Hematopoietic multipotent progenitor cell treated with erythropoietin and hydrocortisone succinate and interleukin-3 and kit ligand, for 4 days (in vitro differentiated cells): ENCODE data around the gene GPD1L.

Experiments
- DNase-seq: peaks from one replicate; pipeline ENCODE4 v3.0.0-alpha.2; 2015

Gene GPD1L

GRCh38 chr3:32140943-32141342, 34.5 kb downstream of the GPD1L start:
- DNase-seq, result peak; percentile 92

DNA sequence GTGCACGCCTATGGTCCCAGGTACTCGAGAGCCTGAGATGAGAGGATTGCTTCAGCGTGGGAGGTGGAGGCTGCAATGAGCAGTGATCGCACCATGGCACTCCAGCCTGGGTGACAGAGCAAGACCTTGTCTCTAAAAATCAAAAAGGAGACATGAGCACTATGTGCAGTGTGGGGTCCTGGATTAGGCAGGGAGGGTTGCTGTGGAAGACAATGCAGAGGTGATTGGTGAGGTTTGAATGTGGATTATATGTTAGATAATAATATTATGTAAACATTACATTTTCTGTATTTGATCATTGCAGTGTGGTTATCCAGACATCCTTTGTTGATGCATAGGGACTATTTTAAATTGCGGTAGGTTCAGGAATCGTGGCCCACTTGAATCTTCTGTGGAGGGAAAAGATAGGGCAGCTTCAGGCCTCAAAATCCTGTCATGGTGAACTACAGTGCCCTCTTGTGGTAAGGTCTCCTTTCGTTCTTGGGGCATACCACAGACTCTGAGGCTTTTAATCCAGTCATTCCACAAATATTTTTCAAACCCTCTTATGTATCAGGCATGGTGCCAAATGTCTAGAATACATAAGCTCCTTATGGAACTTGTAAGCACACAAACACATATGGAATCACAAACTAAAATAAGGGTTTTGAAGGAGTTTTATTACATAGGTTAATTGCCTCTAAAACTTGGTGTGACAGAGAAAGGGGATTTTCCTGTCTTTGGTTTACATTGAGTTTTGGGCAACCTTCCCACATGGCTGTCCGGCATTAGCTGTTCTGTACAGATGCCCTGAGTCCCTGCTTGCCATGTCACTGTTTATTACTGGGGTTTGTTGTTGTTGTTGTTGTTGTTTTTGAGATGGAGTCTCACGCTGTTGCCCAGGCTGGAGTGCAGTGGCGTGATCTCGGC, 37.7 kb downstream of the GPD1L start:
- peak; percentile 89 for DNase-seq

GRCh38 chr3:32146746-32147211, 40.4 kb downstream of the GPD1L start:
- DNase-seq, result peak; percentile 51

- DNase-seq, result peak; percentile 29
Observed at GRCh38 chr3:32147509-32147908, 41.1 kb downstream of the GPD1L start.

DNA sequence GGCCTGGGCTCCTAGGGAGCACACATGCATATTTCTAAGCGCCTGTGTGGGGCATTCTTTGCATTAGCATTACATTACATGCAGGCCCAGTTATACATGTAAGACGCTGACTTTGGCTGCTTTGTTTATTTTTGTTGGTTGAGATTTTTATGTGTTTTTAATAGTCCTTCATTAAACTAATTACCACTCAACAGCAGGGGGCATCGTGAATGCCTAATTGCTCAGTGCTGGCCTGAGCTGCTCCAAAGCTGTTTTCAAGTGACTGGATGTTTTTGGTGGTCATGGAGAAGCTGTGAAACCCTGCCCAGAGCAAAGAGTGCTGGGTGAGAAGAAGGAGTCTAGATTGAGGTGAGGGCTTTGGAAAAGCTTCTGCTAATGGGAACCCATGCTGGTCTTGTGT, 41.5 kb downstream of the GPD1L start:
- DNase-seq, result peak; percentile 46

- no peak for DNase-seq
Observed at GRCh38 chr3:32148351-32148750, 41.9 kb downstream of the GPD1L start.

- DNase-seq, result no peak
Observed at GRCh38 chr3:32153414-32154204, 47.2 kb downstream of the GPD1L start.

GRCh38 chr3:32154205-32154579, 47.8 kb downstream of the GPD1L start:
- DNase-seq, result no peak

DNA sequence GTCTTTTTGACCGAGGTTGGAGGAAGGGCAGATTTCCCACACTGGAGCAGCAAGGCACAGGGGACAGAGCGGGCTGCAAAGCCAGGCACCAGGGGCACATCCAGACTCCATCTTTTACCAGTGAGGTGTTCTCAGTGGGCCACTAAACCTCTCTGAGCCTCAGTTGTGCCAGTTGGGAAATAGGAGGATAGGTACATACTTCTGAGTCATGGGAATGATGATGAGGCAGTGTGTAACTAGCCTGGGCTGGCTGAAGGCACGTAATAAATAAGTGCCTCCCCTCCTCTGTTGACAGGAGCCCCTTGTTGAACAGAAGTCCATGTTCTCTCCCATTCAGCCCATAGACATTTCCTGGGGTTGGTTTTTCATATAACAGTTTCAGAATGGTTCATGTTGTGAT, 48.7 kb downstream of the GPD1L start:
- DNase-seq, result no peak

GRCh38 chr3:32157600-32158264, 51.3 kb downstream of the GPD1L start:
- no peak for DNase-seq

DNA sequence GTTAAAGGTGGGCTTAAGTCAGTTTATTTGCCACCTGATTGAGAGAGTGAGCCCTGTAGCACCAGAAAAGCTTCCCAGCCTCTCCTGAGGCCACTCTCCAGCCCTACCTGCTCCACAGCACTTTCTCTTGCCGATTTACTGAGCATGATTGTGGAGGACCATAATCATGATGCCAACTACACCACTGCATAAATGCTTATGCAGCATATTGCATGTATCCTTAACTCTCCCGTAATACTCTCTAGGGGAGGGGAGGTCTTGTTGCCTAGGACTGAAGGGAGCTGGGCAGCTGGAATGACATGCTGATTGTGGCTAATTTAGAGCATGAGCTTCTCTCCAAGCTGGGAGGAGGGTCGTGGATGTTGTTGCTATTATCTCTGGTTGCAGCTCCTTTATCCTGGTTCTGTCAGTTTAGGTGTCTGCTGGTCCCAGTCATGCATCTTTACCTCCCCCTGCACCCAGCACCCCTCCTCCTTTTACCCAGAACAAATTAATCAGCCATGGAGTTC, 54.3 kb downstream of the GPD1L start:
- DNase-seq, result no peak

GRCh38 chr3:32165442-32165841, 59.0 kb downstream of the GPD1L start:
- no peak for DNase-seq

DNA sequence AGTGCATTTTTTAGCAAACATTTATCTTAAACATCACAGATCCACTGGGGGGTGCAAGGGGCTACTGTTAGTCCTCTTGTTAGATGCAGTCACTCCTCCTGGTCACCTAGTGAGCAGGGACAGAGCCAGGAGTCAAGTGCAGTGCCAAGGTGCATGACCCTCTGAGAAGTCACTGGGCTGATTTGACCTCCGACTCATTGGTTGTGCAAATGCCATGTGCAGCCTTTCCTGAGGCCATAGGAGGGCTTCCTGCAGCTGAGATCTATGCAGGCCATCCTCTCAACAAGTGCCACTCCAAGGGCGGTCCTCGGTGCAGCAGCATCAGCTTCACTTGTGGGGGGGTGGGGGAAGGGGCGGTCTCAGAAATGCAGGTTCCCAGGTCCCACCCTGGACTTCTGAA, 60.2 kb downstream of the GPD1L start:
- DNase-seq, result no peak

DNA sequence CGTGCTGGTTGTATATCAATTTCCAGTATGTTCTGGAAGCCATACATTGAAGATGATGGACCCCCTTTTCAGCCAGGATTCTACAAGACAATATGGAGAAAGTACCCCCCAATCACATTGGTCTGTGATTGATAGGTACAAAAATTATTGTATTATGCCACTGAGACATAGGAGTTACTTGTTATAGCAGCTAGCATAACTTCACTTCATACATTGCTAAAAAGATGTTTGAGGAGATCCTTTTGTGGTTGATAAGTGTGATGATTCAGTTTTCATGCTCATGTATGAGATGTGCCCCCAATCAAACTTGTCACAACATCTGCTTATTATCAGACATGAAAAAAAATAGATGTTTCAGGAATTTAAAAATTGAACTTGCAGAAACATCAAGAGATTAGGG, 66.0 kb downstream of the GPD1L start:
- DNase-seq, result no peak

DNA sequence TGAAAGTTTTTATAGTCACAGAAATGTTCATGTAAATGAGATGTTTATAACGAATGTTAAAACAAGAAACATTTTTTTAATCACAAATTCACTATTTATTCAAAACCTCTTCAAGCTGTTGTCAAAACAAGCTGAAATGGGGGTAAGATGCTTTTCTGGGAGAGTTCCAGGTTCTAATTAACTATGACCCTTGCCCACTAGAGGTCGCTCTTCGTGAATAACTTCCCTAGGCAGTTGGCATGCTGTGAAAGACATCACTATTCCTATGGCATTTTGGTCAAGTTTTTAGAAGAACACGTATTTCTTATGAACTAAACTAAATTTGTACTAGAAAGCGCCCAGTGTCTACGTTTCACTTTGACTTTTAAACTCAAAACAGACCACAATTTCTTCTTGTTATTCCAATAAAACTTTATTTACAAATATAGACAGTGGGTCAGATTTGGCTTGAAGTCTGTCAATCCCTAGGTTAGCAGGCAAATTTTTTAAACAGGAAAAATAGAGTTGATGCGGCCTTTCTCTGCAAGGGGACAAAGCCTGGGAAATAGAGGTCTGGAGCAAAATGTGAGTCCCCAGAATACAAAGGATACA, 69.3 kb downstream of the GPD1L start:
- peak; percentile 90 for DNase-seq

DNA sequence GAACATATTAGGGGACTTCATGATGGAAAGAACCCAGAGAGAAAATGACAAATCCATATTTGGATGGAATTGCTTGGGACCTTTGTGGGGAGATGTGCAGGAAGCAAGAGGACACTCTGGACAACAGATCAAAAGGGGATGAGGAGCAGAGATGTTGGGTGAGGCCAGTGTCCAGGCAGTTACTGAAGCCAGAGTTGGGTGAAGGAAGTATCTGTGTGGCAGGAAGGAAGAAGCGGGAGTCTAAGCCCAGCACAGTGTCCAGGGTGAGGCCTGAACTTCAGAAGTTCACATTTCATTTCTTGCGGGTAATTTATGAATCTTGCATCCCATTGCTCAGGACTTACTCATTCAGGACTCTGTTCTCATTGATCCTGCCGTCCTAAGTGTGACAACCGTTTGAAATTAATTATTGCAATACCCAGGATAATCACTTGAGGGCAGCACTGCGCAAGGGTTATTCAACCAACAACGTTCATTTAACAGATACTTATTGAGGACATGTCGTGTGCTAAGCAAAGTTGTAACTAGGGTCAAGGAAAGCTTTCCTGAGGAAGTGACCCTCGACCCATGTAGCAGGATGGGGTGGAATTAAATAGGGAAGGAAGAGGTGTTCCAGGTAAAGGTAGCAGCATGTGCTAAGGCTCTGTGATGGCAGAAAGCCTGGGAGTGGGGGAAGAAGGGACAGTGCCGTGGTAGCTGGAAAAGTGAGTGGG, 70.7 kb downstream of the GPD1L start:
- DNase-seq, result peak; percentile 86

GRCh38 chr3:32177702-32178198, 71.3 kb downstream of the GPD1L start:
- DNase-seq, result peak; percentile 90

- DNase-seq, result no peak
Observed at GRCh38 chr3:32180141-32180784, 73.8 kb downstream of the GPD1L start.

- DNase-seq, result no peak
Observed at GRCh38 chr3:32181365-32181764, 74.9 kb downstream of the GPD1L start.

DNA sequence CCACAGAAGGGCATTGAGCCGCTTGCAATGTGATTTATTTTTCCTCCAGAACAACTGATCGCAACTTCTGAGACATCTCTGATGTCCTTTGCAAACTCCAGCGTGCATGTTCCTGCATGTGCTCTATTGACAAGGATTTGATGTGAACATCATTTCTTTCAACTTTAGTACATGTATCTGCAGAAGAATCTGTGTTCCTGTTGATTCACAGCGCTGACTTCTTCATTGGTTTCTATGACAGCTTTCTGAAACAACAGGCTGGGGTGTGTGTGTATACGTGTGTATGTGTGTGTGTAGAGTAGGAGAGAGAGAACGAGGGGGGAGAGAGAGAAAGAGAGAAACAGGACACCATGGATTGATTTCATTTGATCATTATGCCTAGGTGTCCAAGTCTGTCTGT, 75.4 kb downstream of the GPD1L start:
- DNase-seq, result no peak

DNA sequence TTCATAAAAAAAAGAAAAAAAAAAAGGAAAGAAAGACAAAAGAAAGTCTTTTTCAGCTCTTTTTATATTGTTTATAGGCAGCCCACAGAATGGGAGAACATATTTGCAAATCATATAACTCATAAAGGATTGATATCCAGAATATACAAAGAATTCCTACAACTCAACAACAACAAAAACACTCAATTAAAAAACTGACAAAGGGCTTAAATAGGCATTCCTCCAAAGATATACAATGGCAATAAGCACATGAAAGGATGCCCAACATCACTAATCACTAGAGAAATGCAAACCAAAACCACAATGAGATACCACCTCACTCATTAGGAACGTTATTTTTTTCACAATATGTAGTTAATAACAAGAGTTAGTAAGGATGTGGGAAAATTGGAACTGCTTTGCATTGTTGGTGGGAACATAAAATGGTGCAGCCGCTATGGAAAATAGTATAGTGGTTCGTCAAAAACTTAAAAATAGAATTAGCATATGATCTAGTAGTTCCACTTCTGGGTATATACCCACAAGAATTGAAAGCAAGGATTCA, 77.8 kb downstream of the GPD1L start:
- no peak for DNase-seq
